ENCODE results near the gene RAB1A. TPM values are rescaled to one million over a fixed set of nuclear protein-coding genes. Genes with fewer than 3 reads are reported as not detected.

The RAB1A gene
- total RNA-seq, 1 experiment from 2014 or later, result 165 TPM

GRCh38 chr2:65070172-65070830 is 59.6 kb downstream of the RAB1A start:
- no TSS peak for BruUV-seq (replicated peaks)
- Histone ChIP-seq H3K79me2 (ENCODE audit: low read depth) (no peaks in the 10 kb centered on the region), H3K9me3 (ENCODE audit: insufficient read depth, low read depth) (no peaks in the 10 kb centered on the region), H3K4me3 (no peak overlapping the region), H2AFZ (no peak overlapping the region), H3K9me2 (ENCODE audit: insufficient read depth) (no peaks in the 10 kb centered on the region), H3K27me3 (ENCODE audit: insufficient read depth, low read depth) (no peaks in the 10 kb centered on the region), H3K36me3 (ENCODE audit: low read depth) (no peaks in the 10 kb centered on the region), H3K4me1 (replicated peaks; ENCODE audit: insufficient read depth) (peaks cover 3% of the 10 kb centered on the region; the same call in 1 of the 2 replicates), H3K27ac (no peak overlapping the region), H3K4me2 (no peak overlapping the region), H3F3A (ENCODE audit: insufficient read depth, low read depth) (peaks cover 27% of the 10 kb centered on the region; the same call in 1 of the 2 replicates), H4K20me1 (ENCODE audit: insufficient read depth) (peaks cover 9% of the 10 kb centered on the region; the same call in 1 of the 2 replicates)
- no peak for DNase-seq
- intact Hi-C loops (cut with micrococcal nuclease; ENCODE audit: unreplicated experiment), result no loop called here
- TF ChIP-seq CTCF (conservative IDR thresholded peaks at IDR 0.05), result no peak
- no peak for TF ChIP-seq EZH2 (IDR thresholded peaks at IDR 0.05; ENCODE audit: low read depth)
- ChIA-PET CTCF (no interaction called here), POLR2A (ENCODE audit: unreplicated experiment) (interaction anchor here (0.6 to 0.8 kb wide), 2 partner anchors 18 to 60 kb away, joined by 3 to 11 read pairs; partner anchors contain the start of gene RAB1A)

- no peak overlapping the region for H3K4me2 ChIP-seq
- H3K27me3 ChIP-seq (ENCODE audit: insufficient read depth, low read depth), result no peaks in the 10 kb centered on the region
- H3K9me3 ChIP-seq (ENCODE audit: insufficient read depth, low read depth), result no peaks in the 10 kb centered on the region
- peaks cover 26% of the 10 kb centered on the region; the same call in 1 of the 2 replicates for H3F3A ChIP-seq (ENCODE audit: insufficient read depth, low read depth)
- ChIA-PET CTCF (no interaction called here), POLR2A (ENCODE audit: unreplicated experiment) (interaction anchor here (0.8 kb wide), 1 partner anchor 61 kb away, joined by 3 read pairs; the partner anchor contains the start of gene RAB1A)
- H2AFZ ChIP-seq, result no peak overlapping the region
- no peak for DNase-seq
- no peaks in the 10 kb centered on the region for H3K79me2 ChIP-seq (ENCODE audit: low read depth)
- peaks cover 12% of the 10 kb centered on the region for H3K4me1 ChIP-seq (replicated peaks; ENCODE audit: insufficient read depth)
- H4K20me1 ChIP-seq (ENCODE audit: insufficient read depth), result peaks cover 11% of the 10 kb centered on the region; the same call in 1 of the 2 replicates
- no peak overlapping the region for H3K27ac ChIP-seq
- no peaks in the 10 kb centered on the region for H3K36me3 ChIP-seq (ENCODE audit: low read depth)
- TF ChIP-seq EZH2 (IDR thresholded peaks at IDR 0.05; ENCODE audit: low read depth) (no peak), CTCF (conservative IDR thresholded peaks at IDR 0.05) (no peak)
- H3K9me2 ChIP-seq (ENCODE audit: insufficient read depth), result no peaks in the 10 kb centered on the region
- intact Hi-C loops (cut with micrococcal nuclease; ENCODE audit: unreplicated experiment), result loop anchor here (10.0 kb wide), 1 partner anchor 95 kb away; no protein-coding TSS in a partner anchor
- no peak overlapping the region for H3K4me3 ChIP-seq
- BruUV-seq (replicated peaks), result no TSS peak
Measured at GRCh38 chr2:65069439-65069824, 60.5 kb downstream of the RAB1A start.

GRCh38 chr2:65067806-65068553 is 61.9 kb downstream of the RAB1A start:
- ChIA-PET POLR2A (ENCODE audit: unreplicated experiment) (interaction anchor here (0.6 to 0.7 kb wide), 2 partner anchors 9 to 189 kb away, joined by 3 to 5 read pairs; no protein-coding TSS in a partner anchor), CTCF (no interaction called here)
- no peaks in the 10 kb centered on the region for H3K27me3 ChIP-seq (ENCODE audit: insufficient read depth, low read depth)
- H3F3A ChIP-seq (ENCODE audit: insufficient read depth, low read depth), result peaks cover 20% of the 10 kb centered on the region; the same call in 1 of the 2 replicates
- no peak overlapping the region for H2AFZ ChIP-seq
- TF ChIP-seq CTCF (conservative IDR thresholded peaks at IDR 0.05) (no peak), EZH2 (IDR thresholded peaks at IDR 0.05; ENCODE audit: low read depth) (no peak)
- H3K27ac ChIP-seq, result no peak overlapping the region
- intact Hi-C loops (cut with micrococcal nuclease; ENCODE audit: unreplicated experiment), result loop anchor here (10.0 kb wide), 1 partner anchor 97 kb away; no protein-coding TSS in a partner anchor
- H3K9me3 ChIP-seq (ENCODE audit: insufficient read depth, low read depth), result no peaks in the 10 kb centered on the region
- H3K9me2 ChIP-seq (ENCODE audit: insufficient read depth), result no peaks in the 10 kb centered on the region
- no peaks in the 10 kb centered on the region for H3K79me2 ChIP-seq (ENCODE audit: low read depth)
- H3K4me2 ChIP-seq, result no peak overlapping the region
- no TSS peak for BruUV-seq (replicated peaks)
- H3K4me3 ChIP-seq, result no peak overlapping the region
- peaks cover 17% of the 10 kb centered on the region for H3K4me1 ChIP-seq (replicated peaks; ENCODE audit: insufficient read depth)
- H4K20me1 ChIP-seq (ENCODE audit: insufficient read depth), result peaks cover 7% of the 10 kb centered on the region; the same call in 1 of the 2 replicates
- H3K36me3 ChIP-seq (ENCODE audit: low read depth), result no peaks in the 10 kb centered on the region
- DNase-seq, result no peak
